HCT116 (cell line): Measurements from ENCODE around the gene RAD51D. TPM values are rescaled to one million over a fixed set of nuclear protein-coding genes. Genes with fewer than 3 reads are reported as not detected.

ENCODE experiments used
- ATAC-seq: fragments of 200-7000 bp; cut with Tn5 transposase; 2 replicates; pipeline ENCODE4 v1.9.1; 2020; ENCODE audit warnings: mild to moderate bottlenecking, moderate library complexity
- BruUV-seq: library from RNA; stranded (reverse); fragments of 400-500 nt; replicated peaks from 2 replicates; lab custom pipeline; 2021; lab: Mats Ljungman, UMichigan
- CTCF ChIA-PET: fragments of 300-600 bp; sonication (Branson Sonifier 250); formaldehyde crosslinking; loops from one replicate; lab custom pipeline; 2021; ENCODE audit warnings: antibody characterized with exemption; lab: Charles Lee
- POLR2A ChIA-PET: fragments of 300-600, 350-600 bp; sonication (Branson Sonifier 250); formaldehyde crosslinking; loops from one replicate; lab custom pipeline; 2021; ENCODE audit warnings: antibody characterized with exemption; lab: Charles Lee
- RAD21 ChIA-PET, 2 experiments: fragments of 300-600 bp; sonication (Branson Sonifier 250); formaldehyde crosslinking; loops; one replicate each; lab custom pipeline; 2023; ENCODE audit warnings: low total read pairs in 2 of 2; ENCODE audit not compliant: uncharacterized antibody in 2 of 2, unreplicated experiment in 2 of 2, low non-redundant PET in 1 of 2; lab: Charles Lee
- DNase-seq: peaks from one replicate; pipeline ENCODE4 v3.0.0-alpha.2; 2010; ENCODE audit warnings: low read depth, low spot score
- H2AFZ ChIP-seq: fragments of 200-600 bp; shearing (Covaris generic), sonication (generic); 2 replicates; pipeline ENCODE4 v1.6.1; 2017; ENCODE audit warnings: low read depth, mixed run types, mixed read lengths, antibody characterized with exemption, low read length; ENCODE audit not compliant: poor library complexity, severe bottlenecking
- H3K27ac ChIP-seq: 2 replicates; pipeline ENCODE4 v1.5.1; 2012; ENCODE audit warnings: low read depth, low read length
- H3K27me3 ChIP-seq: fragments of 200-600 bp; sonication (generic); 2 replicates; pipeline ENCODE4 v1.6.1; 2016; ENCODE audit warnings: mixed run types, low read length, mixed read lengths; ENCODE audit not compliant: insufficient read depth
- H3K36me3 ChIP-seq, 2 experiments: fragments of 200-500 bp in 1 of 2; fragments of 200-600 bp in 1 of 2; sonication (Bioruptor generic) in 1 of 2; sonication (generic) in 1 of 2; 2 replicates each; pipeline versions ENCODE4 v1.5.1 to v1.6.1; 2014 to 2016; ENCODE audit warnings: low read length in 2 of 2, inconsistent platforms in 1 of 2, mixed read lengths in 1 of 2, mixed run types in 1 of 2; ENCODE audit not compliant: insufficient read depth in 2 of 2, control insufficient read depth in 1 of 2
- H3K4me1 ChIP-seq, 2 experiments: fragments of 200-600 bp in 1 of 2; sonication (generic) in 1 of 2; 2 replicates each; pipeline versions ENCODE4 v1.5.1 to v1.6.1; 2012 to 2017; ENCODE audit warnings: low read length in 2 of 2, inconsistent platforms in 1 of 2, mild to moderate bottlenecking in 1 of 2, mixed read lengths in 1 of 2, mixed run types in 1 of 2, moderate library complexity in 1 of 2; ENCODE audit not compliant: insufficient read depth in 2 of 2, control insufficient read depth in 1 of 2
- H3K4me2 ChIP-seq: fragments of 200-600 bp; sonication (generic); 2 replicates; pipeline ENCODE4 v1.6.1; 2017; ENCODE audit warnings: mixed run types, low read length, mixed read lengths
- H3K4me3 ChIP-seq, 2 experiments: fragments of 200-600 bp in 1 of 2; sonication (generic) in 1 of 2; replicated peaks in 1 of 2; 2 replicates each; pipeline ENCODE4 v1.5.1; 2011 to 2016; ENCODE audit warnings: low read length in 2 of 2, control low read depth in 1 of 2, low read depth in 1 of 2, mild to moderate bottlenecking in 1 of 2, mixed read lengths in 1 of 2, mixed run types in 1 of 2
- H3K79me2 ChIP-seq: fragments of 200-600 bp; sonication (generic); 2 replicates; pipeline ENCODE4 v1.6.1; 2017; ENCODE audit warnings: mild to moderate bottlenecking, mixed run types, low read length, moderate library complexity, mixed read lengths; ENCODE audit not compliant: insufficient read depth
- H3K9ac ChIP-seq: fragments of 200-600 bp; sonication (generic); 2 replicates; pipeline ENCODE4 v1.6.1; 2016; ENCODE audit warnings: low read length, mixed read lengths
- H3K9me2 ChIP-seq: fragments of 200-600 bp; sonication (generic), shearing (Covaris generic); 2 replicates; pipeline ENCODE4 v1.6.1; 2017; ENCODE audit warnings: mixed run types, mild to moderate bottlenecking, moderate library complexity; ENCODE audit not compliant: insufficient read depth
- H3K9me3 ChIP-seq, 2 experiments: fragments of 200-500 bp in 1 of 2; fragments of 200-600 bp in 1 of 2; sonication (Bioruptor generic) in 1 of 2; sonication (generic) in 1 of 2; 2 replicates each; pipeline ENCODE4 v1.6.1; 2014 to 2017; ENCODE audit warnings: low read length in 2 of 2, mixed read lengths in 2 of 2, inconsistent platforms in 1 of 2, low read depth in 1 of 2, mild to moderate bottlenecking in 1 of 2, mixed run types in 1 of 2, moderate library complexity in 1 of 2; ENCODE audit not compliant: control insufficient read depth in 1 of 2, insufficient read depth in 1 of 2
- H4K20me1 ChIP-seq: fragments of 200-600 bp; sonication (generic), shearing (Covaris generic); 2 replicates; pipeline ENCODE4 v1.6.1; 2017; ENCODE audit warnings: mixed run types, mild to moderate bottlenecking, moderate library complexity; ENCODE audit not compliant: insufficient read depth
- CBX3 ChIP-seq: IDR thresholded peaks from 2 replicates; pipeline ENCODE4 v1.6.1; 2012; ENCODE audit warnings: low read depth
- CEBPB ChIP-seq: IDR thresholded peaks from 2 replicates; pipeline ENCODE4 v1.6.1; 2012; ENCODE audit warnings: low read depth
- CTCF ChIP-seq, 3 experiments: fragments of 200-600 bp in 1 of 3; sonication (generic) in 1 of 3; IDR thresholded peaks in 2 of 3; conservative IDR thresholded peaks in 1 of 3; 2 replicates each; pipeline ENCODE4 v1.5.1; 2012 to 2017; ENCODE audit warnings: low read depth in 2 of 3, low read length in 2 of 3, antibody characterized with exemption in 1 of 3, borderline replicate concordance in 1 of 3, control low read depth in 1 of 3, mild to moderate bottlenecking in 1 of 3, mixed read lengths in 1 of 3, mixed run types in 1 of 3, moderate library complexity in 1 of 3; ENCODE audit not compliant: insufficient read depth in 1 of 3
- EGR1 ChIP-seq: IDR thresholded peaks from 2 replicates; pipeline ENCODE4 v1.6.1; 2012; ENCODE audit warnings: low read depth
- FOSL1 ChIP-seq: IDR thresholded peaks from 2 replicates; pipeline ENCODE4 v1.6.1; 2012; ENCODE audit warnings: low read depth
- JUND ChIP-seq: IDR thresholded peaks from 2 replicates; pipeline ENCODE4 v1.6.1; 2012
- POLR2AphosphoS5 ChIP-seq: IDR thresholded peaks from 2 replicates; pipeline ENCODE4 v1.6.1; 2011; ENCODE audit warnings: mild to moderate bottlenecking, low read depth, low read length, moderate library complexity
- SP1 ChIP-seq: IDR thresholded peaks from 2 replicates; pipeline ENCODE4 v1.6.1; 2012; ENCODE audit warnings: low read depth
- SRF ChIP-seq: IDR thresholded peaks from 2 replicates; pipeline ENCODE4 v1.6.1; 2012; ENCODE audit warnings: low read depth
- YY1 ChIP-seq: IDR thresholded peaks from 2 replicates; pipeline ENCODE4 v1.6.1; 2011; ENCODE audit warnings: low read length, low read depth, moderate library complexity, mild to moderate bottlenecking; ENCODE audit not compliant: insufficient replicate concordance; ENCODE audit errors: extremely low read depth
- intact Hi-C: fragments of 100-400 bp; cut with micrococcal nuclease; formaldehyde crosslinking; loops from 2 replicates; pipeline ENCODE4 v1.10.0; 2022
- total RNA-seq: library from RNA; stranded (reverse); gene quantifications from one replicate; pipeline ENCODE4 v1.2.1, GENCODE V29; 2021; ENCODE audit not compliant: unreplicated experiment

The RAD51D gene
- total RNA-seq, 1 experiment from 2014 or later, result 12.9 TPM

GRCh38 chr17:35084987-35085386 is 34.7 kb downstream of the RAD51D start:
- TF ChIP-seq SRF (peak; percentile 69; the same call in 1 of the 2 replicates), FOSL1 (peak; percentile 93), CTCF (IDR thresholded peaks at IDR 0.05 in 2 of 3, conservative IDR thresholded peaks at IDR 0.05 in 1 of 3; ENCODE audit: borderline replicate concordance in 1 of 3, insufficient read depth in 1 of 3, low read depth in 2 of 3, low read length in 2 of 3) (no peak), EGR1 (no peak), SP1 (peak; percentile 77), JUND (peak; percentile 85), POLR2AphosphoS5 (peak; percentile 42; the same call in 1 of the 2 replicates), YY1 (no peak), CEBPB (peak; percentile 59; the same call in 1 of the 2 replicates), CBX3 (peak; percentile 37; the same call in 1 of the 2 replicates)
- Histone ChIP-seq H3K4me2 (peak overlapping the region; percentile 89), H4K20me1 (no peaks in the 10 kb centered on the region), H3K4me3 (peak overlapping the region in 1 of 2 experiments; percentile 23; a peak in 2 of 4 replicates), H3K9me2 (no peaks in the 10 kb centered on the region), H3K79me2 (peaks cover 70% of the 10 kb centered on the region), H3K27me3 (no peaks in the 10 kb centered on the region), H3K27ac (peak overlapping the region; percentile 89), H3K4me1 (peaks cover 70 to 89% of the 10 kb centered on the region in 2 experiments), H2AFZ (no peak overlapping the region), H3K9ac (peak overlapping the region; percentile 85), H3K36me3 (no peaks in the 10 kb centered on the region), H3K9me3 (no peaks in the 10 kb centered on the region)
- DNase-seq (peak; percentile 81), ATAC-seq (peak; percentile 29)
- intact Hi-C loops, result no loop called here
- BruUV-seq, result no TSS peak
- ChIA-PET RAD21 (no interaction called here), POLR2A (interaction anchor here (0.8 kb wide), 1 partner anchor 21 kb away, joined by 4 read pairs; the partner anchor contains the start of gene RFFL), CTCF (interaction anchor here (1.5 kb wide), 1 partner anchor 10 kb away, joined by 4 read pairs; no protein-coding TSS in a partner anchor)
